Activated naive CD8-positive, alpha-beta T cell treated with anti-CD3 and anti-CD28 coated beads, Interleukin-2, amount 50 U/mL, for 24 hours (primary cell): ENCODE results near the gene CST3.
"Not testable (repeated sequence)": the region's sequence is repeated elsewhere in the genome, so short reads cannot be mapped to it uniquely, and the experiment has no call there.

Source experiments
- ATAC-seq: fragments of 150-1000 bp; cut with Tn5 transposase; one replicate; pipeline ENCODE4 v1.10.0; 2021
- DNase-seq: peaks from one replicate; pipeline ENCODE4 v3.0.0; 2021
- H3K27ac Mint-ChIP-seq: one replicate; pipeline ENCODE4 v1.8.0; 2021; ENCODE audit warnings: mild to moderate bottlenecking, mixed read lengths
- H3K27me3 Mint-ChIP-seq: one replicate; pipeline ENCODE4 v1.8.0; 2021; ENCODE audit warnings: mixed read lengths
- H3K36me3 Mint-ChIP-seq: one replicate; pipeline ENCODE4 v1.8.0; 2021; ENCODE audit warnings: low read depth, mixed read lengths
- H3K4me1 Mint-ChIP-seq: one replicate; pipeline ENCODE4 v1.8.0; 2021; ENCODE audit warnings: mixed read lengths
- H3K4me3 Mint-ChIP-seq: one replicate; pipeline ENCODE4 v1.8.0; 2021; ENCODE audit warnings: mild to moderate bottlenecking, moderate library complexity, mixed read lengths
- H3K9me3 Mint-ChIP-seq: one replicate; pipeline ENCODE4 v1.8.0; 2021; ENCODE audit warnings: mixed read lengths

The CST3 gene

DNA sequence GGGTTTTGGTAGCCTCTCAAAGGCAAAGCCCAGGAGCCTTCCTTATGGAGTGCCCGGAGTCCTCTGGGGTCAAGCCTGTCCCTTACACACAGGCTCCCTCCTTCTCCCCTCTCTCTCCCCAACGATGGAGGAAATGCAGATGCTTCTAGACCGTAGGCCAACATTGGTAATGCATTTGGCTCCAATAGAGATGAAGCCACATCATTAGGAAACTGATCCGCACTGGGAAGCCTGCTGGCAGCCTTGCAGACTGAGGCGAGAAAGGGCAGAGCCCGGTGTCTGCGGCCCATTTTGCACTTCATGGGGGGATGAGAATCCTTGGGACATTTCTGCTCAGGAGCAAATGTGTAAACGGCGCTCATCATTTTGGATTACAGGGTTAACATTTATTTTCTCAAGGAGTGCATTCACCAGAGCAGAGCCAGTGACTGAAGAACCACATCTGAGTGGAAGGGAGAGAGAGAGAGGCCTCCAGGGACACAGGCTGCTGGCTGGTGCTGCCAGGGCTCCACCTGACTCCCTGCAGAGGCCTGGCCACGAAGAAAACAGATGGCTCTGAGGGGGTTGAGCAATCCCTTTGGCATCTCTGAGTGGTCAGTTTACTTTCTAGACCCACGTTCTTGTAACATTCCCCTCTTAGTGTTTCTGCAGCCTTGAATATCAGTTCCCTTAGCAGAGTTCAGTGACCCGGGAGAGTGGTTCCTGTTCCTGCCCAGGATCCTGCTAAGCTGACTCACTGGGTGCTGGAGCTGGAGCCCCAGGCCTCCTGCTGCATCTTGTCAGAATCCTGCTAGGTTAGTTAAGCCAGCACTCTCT is 4.4 kb upstream of the CST3 start:
- Mint-ChIP-seq H3K27me3 (peaks cover 12% of the 10 kb centered on the region), H3K36me3 (no peaks in the 10 kb centered on the region), H3K4me3 (no peak overlapping the region), H3K27ac (no peak overlapping the region), H3K4me1 (peaks cover 2% of the 10 kb centered on the region), H3K9me3 (no peaks in the 10 kb centered on the region)
- ATAC-seq (no peak), DNase-seq (no peak)

DNA sequence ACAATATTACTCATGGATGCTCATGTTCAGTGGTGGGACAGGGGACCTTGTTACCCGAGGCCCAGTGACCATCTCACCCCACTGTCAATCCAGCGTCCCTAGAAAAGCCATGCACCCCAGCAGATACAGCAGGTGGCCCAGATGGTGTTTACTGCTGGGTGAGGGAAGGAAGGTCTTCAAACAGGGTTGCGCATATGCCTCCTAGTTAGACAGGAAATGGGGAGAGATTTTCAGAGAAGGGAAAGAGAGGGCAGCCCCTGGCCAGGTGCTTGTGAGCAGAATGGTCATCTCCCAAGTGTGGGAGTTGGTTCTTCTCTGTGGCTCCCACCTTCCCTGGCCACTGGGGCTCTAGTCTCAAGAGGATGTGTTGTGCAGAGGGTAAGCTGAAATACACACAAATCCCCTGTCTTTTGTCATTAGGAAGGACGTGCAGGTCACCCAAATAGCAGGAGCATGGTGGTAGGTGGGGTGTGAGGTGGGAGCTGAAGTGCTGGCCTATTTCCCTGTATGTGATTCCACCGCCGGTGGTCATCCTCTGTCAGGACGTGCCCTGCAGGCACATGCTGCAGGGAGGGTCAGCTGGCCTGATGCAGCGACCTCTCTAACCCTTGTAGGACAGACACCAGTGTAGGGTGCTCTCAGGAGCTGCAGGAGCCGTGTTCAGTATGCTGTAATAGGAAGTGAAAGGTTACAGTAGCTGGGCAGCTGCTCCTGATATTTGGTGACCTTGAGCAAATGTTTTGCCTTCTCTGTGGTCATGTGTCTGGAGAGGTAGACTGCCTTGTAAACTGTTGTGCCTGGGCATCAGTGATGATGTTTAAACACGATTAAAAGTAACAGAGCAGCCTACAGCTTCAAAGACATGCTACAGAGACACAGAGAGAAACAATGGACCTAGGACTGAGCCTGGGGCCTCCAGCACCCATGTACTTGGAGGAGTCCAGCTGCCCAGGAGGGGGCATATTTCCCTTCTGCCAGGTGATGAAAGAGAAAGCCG is 3.2 kb upstream of the CST3 start:
- no peak for DNase-seq
- Mint-ChIP-seq H3K9me3 (no peaks in the 10 kb centered on the region), H3K4me3 (no peak overlapping the region), H3K36me3 (no peaks in the 10 kb centered on the region), H3K4me1 (peaks cover 5% of the 10 kb centered on the region), H3K27ac (no peak overlapping the region), H3K27me3 (peaks cover 21% of the 10 kb centered on the region)
- ATAC-seq = no peak

DNA sequence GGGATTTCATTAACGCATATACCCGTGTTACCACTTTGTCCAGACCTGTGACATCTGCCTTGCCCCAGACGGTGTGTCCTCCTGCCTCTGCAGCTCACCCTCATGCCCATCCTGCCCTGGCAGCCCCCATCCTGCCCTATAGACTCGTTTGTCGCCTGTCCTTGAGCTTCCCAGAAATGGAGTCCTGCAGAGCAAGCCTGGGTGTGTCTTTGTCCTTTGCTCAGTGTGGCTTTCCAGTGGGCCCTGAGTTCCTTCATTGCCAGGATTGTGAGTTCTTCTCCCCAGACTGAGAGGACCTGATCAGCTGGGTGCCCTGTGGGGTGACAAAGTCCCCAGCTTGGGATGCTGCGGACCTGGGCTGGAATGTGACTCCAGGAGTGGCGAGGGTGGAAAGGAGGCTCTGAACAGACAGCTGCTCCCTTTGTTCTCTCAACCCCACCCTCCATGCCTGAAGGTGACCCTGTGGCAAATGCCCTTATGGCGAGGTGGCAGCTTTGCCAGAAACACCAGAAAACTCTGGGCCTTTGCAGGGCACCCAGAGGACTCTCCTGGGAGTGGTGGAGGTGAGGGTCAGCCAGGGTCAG is 2.4 kb upstream of the CST3 start:
- Mint-ChIP-seq H3K9me3 (no peaks in the 10 kb centered on the region), H3K4me1 (peaks cover 5% of the 10 kb centered on the region), H3K27me3 (peaks cover 20% of the 10 kb centered on the region), H3K27ac (no peak overlapping the region), H3K36me3 (no peaks in the 10 kb centered on the region), H3K4me3 (no peak overlapping the region)
- no peak for DNase-seq
- no peak for ATAC-seq

DNA sequence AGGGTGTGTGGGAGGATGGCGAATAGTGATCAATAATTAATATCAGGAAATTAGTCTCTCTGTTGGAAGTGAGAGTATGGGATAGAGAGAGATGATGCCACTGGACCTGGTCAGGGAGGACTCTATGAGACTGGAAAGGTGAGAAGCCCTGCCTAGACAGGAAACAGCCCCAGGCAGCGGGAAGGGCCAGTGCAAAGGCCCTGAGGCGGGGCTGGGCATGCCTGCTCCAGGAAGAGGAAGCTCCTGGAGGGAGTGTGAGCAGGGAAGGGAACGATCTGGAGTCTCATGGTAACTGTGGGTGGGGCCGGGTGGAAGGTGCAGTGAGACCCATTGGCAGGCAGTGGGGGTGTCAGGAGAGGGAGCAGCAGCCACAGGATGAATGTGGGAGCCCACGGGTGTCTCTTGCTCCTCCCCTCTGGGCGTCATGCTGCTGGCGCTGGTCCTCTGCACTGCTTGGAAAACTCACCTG is 1.8 kb upstream of the CST3 start:
- Mint-ChIP-seq H3K27ac (no peak overlapping the region), H3K4me1 (peaks cover 5% of the 10 kb centered on the region), H3K9me3 (no peaks in the 10 kb centered on the region), H3K4me3 (no peak overlapping the region), H3K36me3 (no peaks in the 10 kb centered on the region), H3K27me3 (peaks cover 19% of the 10 kb centered on the region)
- DNase-seq (no peak), ATAC-seq (no peak)

DNA sequence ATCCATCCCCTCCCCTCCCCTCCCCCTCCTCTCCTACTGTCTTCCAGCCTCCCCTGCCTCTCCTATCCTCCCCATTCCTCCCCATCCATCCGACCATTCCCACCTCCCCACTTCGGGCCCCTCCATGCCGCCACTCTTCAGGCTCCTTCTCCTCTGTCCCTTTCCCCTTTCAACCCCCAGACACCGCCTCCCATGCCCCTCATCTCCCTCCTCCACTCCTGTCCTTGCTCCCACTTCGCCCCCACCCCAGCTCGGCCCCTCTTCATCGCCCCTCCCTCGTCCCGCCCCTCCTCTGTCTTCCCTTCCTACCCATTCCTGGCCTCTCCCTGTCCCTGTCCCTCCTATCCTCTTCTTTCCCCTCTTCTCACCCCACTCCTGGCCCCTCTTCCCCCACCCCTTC is 554 bp upstream of the CST3 start:
- H3K27me3 Mint-ChIP-seq = peaks cover 19% of the 10 kb centered on the region
- H3K4me3 Mint-ChIP-seq = no peak overlapping the region
- H3K27ac Mint-ChIP-seq = no peak overlapping the region
- no peaks in the 10 kb centered on the region for H3K36me3 Mint-ChIP-seq
- peaks cover 4% of the 10 kb centered on the region for H3K4me1 Mint-ChIP-seq
- H3K9me3 Mint-ChIP-seq = no peaks in the 10 kb centered on the region
- ATAC-seq (no peak), DNase-seq (no peak)

DNA sequence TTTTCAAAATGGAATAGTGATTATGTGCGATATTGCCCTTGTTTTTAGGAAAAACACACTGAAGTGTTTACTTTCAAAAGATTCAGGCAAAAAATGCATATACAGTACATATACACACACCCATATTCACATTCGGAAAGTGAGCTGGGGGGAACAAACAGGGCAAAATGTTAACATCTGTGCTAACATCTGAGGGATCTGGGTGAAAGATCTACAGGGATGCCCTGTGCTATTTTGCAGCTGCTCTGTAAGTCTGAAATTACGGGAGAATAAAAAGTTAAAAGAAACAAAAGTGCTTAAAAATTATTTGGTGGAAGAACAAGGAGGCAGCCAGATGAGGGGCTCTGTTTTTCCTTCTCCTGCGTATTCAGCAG is 860 bp downstream of the CST3 start:
- ATAC-seq (no peak), DNase-seq (no peak)
- Mint-ChIP-seq H3K9me3 (no peaks in the 10 kb centered on the region), H3K4me3 (peak overlapping the region; percentile 45), H3K27ac (no peak overlapping the region), H3K27me3 (peaks cover 19% of the 10 kb centered on the region), H3K36me3 (no peaks in the 10 kb centered on the region), H3K4me1 (peaks cover 4% of the 10 kb centered on the region)

DNA sequence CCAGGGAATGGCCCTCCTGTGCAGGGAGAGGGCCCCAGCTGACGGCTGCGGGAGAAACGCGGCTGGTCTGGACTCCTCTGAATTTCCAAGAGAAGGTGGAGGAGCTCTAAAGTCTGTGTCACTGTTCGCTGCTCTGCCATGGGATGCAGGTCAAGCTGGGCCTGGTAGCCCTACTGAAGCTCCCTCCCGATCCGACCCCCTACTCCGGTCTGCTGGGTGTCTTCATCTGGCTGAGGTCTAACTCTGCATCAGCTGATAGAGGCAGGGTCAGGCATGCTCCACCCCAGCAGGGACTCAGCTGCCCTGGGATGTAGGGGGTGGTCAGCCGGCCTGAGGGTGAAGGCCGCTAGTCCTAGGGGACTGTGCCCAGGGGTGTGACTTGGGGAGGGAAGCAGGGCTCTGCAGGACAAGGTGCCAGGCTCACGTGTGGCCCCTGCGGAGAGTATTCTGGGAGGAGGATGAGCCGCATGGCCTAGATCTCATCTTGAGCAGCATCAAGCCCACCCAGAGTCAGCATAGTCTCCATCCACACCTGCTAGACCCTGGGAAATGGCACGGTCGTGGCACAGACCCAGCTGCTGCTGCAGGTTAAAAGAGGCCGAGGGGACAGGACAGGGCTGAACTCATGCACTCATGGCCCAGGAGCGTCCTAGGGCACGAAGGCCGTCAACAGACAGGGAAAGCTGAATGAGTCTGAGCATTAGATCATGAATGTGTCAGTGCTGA is 1.4 kb downstream of the CST3 start:
- H3K9me3 Mint-ChIP-seq = no peaks in the 10 kb centered on the region
- H3K27me3 Mint-ChIP-seq = peaks cover 19% of the 10 kb centered on the region
- H3K27ac Mint-ChIP-seq = no peak overlapping the region
- ATAC-seq = no peak
- H3K36me3 Mint-ChIP-seq = no peaks in the 10 kb centered on the region
- H3K4me3 Mint-ChIP-seq = no peak overlapping the region
- H3K4me1 Mint-ChIP-seq = peaks cover 4% of the 10 kb centered on the region
- DNase-seq = no peak

DNA sequence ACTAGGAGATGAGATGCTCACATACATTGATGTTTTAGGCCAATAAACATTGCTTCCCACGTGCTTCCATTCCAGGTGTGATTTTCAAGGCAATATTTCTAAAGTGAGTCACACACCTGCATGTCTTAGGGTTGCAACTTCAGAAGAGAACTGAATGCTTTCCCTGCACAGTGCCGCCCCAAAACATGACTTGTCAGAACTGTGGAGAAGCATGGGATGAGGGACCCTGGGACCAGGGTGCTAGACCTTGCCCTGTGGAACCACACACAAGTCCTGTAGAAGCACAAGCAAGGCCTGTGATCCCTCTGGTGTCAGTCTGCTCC is 2.0 kb downstream of the CST3 start:
- not testable (repeated sequence) for H3K4me1 Mint-ChIP-seq, H3K36me3 Mint-ChIP-seq, H3K9me3 Mint-ChIP-seq, H3K27ac Mint-ChIP-seq, H3K4me3 Mint-ChIP-seq, DNase-seq, ATAC-seq
- peaks cover 19% of the 10 kb centered on the region for H3K27me3 Mint-ChIP-seq

DNA sequence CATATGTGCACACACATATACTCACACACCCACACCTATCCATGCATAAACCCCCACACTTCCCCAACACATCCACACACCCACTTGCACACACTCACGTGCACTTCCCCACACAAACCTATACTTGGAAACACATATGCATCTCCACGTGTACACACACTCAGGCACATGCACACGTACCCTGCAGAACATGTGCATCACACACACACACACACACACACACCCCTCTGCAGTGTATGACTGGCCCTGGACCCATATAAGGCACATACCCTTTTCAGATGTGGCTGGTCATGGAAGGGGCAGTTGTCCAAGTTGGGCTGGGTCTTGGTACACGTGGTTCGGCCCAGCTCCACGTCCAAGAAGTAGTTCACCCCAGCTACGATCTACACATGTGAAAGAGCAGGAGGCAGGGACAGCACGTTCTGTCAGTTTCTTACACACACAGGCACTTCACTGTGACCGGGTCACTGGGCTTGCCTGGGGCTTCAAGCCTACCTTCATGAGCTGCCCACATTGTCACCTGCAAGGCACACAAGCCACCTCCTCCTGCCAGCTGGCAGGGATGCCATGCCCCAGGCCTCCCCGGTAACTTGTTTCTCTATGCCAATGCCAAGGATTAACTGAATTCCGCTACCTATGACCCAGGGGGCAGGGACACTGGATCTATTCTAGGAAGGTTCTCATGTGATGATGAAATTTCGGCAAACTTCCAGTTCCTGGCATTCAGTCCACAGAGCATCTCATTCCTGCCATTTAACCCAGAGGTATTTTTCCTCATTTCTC is 2.6 kb downstream of the CST3 start:
- Mint-ChIP-seq H3K4me1 (peaks cover 4% of the 10 kb centered on the region), H3K4me3 (no peak overlapping the region), H3K27me3 (peaks cover 19% of the 10 kb centered on the region), H3K9me3 (no peaks in the 10 kb centered on the region), H3K27ac (no peak overlapping the region), H3K36me3 (no peaks in the 10 kb centered on the region)
- DNase-seq (no peak), ATAC-seq (no peak)

DNA sequence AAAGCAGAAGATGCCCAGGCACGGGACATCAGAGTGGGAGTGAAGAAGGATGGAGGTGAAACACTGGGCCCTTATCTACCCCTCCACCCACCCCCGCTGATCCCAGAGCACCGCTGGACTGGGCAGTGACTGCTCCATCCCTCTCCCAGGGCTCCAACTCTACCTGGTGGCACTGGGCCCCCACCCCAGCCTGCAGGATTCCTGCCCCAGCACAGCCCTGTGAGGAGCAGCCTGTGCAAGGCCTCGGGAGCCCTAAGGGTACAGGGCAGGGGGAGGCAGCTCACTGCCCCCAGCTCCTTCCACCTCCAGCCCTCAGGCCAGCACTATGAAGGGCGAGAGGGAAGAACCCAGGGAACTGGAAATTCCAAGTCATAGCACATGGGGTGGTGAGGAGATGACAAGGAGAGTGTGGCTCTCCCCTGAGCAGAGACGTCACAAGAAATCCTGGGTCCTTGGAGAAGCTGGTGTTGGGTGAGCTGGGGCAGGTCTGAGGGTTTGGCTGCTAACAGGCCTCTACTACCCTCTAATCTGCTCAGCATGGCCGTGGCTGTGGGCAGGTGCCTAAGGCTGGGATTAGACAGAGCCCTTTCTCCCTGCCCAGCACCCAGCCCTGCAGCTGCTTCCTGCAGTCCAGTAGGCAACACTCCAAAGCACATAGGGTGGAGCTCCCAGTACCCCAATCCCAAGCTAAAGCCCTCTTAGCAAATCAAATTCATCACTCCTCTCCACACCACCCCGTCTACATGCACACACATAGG is 3.5 kb downstream of the CST3 start:
- Mint-ChIP-seq H3K4me3 (no peak overlapping the region), H3K4me1 (peaks cover 4% of the 10 kb centered on the region), H3K9me3 (no peaks in the 10 kb centered on the region), H3K27ac (no peak overlapping the region), H3K27me3 (peaks cover 16% of the 10 kb centered on the region), H3K36me3 (no peaks in the 10 kb centered on the region)
- ATAC-seq (no peak), DNase-seq (no peak)

DNA sequence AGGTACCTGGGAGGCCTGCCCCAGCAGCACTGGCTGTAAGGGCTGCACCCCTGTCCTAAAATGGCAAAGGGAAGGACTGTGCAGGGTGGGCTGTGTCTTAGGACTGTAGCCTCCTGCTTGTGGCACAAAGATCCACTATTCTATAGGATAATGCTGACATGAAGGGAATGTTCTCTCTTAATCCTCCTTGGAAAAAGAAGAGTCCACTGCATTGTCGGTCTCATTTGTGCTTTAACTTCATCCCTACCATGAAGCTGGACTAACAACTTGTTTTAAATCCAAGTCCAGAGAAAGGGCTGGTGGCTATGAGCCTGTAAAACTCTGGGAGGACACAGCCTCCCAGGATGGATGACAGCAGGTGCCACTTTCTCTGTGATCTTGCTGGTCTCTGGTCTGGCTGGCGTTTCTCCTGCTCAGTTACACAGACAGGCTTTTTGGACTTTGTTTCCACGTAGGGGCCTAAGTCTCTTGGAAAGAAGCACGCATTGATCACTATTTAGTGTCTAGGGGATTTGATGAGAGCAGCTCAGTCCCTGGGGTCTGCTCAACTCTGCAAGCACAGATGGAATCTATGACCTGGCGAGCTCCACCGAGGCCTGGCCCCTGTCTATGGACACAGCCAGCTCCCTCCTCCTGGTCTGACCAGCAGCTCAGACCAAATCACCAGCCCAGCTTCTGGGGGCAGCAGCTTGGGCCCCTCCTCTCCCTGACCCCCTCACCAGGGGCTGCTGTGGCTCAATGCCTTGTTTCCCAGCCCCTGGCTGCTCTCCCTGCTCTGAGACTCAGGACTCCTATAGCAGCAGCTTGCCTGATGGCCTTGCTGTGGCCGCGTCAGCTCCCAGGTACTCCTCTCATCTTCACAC is 4.8 kb downstream of the CST3 start:
- no peak for ATAC-seq
- Mint-ChIP-seq H3K36me3 (no peaks in the 10 kb centered on the region), H3K27me3 (peaks cover 11% of the 10 kb centered on the region), H3K9me3 (no peaks in the 10 kb centered on the region), H3K4me1 (peaks cover 4% of the 10 kb centered on the region), H3K4me3 (no peak overlapping the region), H3K27ac (no peak overlapping the region)
- no peak for DNase-seq

DNA sequence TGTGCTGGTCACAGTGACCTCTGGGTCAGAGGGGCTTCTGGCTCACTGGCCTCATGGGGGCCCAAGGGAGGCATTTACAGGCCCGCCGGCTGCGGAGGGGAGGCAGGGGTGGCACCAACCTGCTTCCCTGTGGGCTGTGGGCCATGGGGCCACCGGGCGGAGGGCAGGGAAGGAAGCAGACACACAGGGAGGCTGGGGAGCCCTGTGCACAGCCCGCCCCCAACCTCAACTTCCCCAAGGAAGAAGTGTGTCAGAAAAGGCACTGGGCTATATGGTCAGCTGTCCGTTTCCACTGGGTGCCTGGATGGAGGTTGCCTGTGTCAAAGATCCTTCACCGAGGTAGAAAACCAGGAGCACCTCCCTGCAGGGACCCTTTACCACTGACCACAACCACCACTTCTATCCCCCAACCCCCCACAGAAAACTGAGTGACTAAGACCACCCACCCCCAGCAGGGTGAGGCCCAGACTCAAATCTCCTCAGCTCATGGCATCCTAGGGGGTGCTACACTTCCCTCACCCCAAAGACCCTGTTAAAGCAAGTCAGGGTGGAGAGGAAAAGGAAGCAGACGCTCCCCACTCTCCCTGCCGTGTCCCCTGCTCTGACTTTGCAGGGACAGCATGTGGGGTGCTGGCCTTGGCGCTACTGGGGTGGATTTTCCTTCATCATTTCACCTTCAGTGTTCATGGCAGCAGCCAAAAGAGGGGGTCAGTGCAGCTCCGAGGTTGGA is 5.6 kb downstream of the CST3 start:
- peaks cover 10% of the 10 kb centered on the region for H3K27me3 Mint-ChIP-seq
- DNase-seq = no peak
- no peak overlapping the region for H3K4me3 Mint-ChIP-seq
- peaks cover 4% of the 10 kb centered on the region for H3K4me1 Mint-ChIP-seq
- no peaks in the 10 kb centered on the region for H3K36me3 Mint-ChIP-seq
- no peaks in the 10 kb centered on the region for H3K9me3 Mint-ChIP-seq
- no peak overlapping the region for H3K27ac Mint-ChIP-seq
- ATAC-seq = no peak
